Colon (tissue), 2 donors: Measurements from ENCODE around the gene ERRFI1.
"Not testable (repeated sequence)": the region's sequence is repeated elsewhere in the genome, so short reads cannot be mapped to it uniquely, and the experiment has no call there.

Experiments
- FAIRE-seq: peaks from 2 replicates; lab custom pipeline; 2012; peaks lifted over from hg19 to GRCh38; lab: Jason Lieb, UNC
- donor health status: control.
- donor health status: control.

ERRFI1 gene, protein sequence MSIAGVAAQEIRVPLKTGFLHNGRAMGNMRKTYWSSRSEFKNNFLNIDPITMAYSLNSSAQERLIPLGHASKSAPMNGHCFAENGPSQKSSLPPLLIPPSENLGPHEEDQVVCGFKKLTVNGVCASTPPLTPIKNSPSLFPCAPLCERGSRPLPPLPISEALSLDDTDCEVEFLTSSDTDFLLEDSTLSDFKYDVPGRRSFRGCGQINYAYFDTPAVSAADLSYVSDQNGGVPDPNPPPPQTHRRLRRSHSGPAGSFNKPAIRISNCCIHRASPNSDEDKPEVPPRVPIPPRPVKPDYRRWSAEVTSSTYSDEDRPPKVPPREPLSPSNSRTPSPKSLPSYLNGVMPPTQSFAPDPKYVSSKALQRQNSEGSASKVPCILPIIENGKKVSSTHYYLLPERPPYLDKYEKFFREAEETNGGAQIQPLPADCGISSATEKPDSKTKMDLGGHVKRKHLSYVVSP

DNA sequence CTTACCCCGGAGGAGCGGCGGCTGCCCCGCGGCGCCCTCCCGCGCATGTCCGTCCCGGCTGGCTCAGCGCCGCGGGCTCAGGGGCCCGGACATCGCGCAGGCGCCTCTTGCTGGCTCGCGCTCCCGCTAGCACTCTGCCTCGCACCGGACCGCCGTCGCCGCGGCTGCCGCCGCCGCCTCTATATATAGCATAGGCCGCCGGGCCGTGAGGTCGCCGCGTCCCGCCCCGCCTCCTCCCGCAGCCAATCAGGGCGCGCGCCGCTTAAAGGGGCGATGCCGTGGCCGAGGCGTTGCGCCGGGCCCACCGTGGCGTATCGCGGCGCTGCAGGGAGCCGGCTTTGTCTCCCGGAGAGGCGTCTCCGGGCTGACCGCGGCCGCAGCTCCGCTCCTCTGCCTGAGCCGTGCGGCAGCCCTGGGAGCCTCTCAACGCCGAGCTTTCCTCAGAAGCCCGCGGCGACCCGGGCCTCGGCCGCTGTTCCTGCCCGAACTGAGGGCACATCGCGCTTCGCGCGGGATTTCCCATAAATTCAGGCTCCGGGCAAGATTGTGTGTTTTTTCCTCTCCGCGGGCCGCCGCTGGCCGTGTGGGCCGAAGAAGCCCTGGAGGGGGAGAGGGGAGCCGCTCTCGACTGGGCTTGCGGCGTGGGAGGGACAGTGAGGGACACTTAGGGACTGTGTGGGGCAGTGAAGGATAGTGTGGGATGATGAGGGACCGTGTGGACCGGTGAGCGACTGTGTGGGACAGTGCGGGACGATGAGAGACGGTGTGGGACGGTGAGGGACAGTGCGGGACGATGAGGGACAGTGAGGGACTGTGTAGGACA lies at the start of gene ERRFI1:
ERRFI1 (minus strand) TSS at position 157 of the 823 bp plus-strand sequence. CDS start 10,690 bp downstream, outside the sequence.
- FAIRE-seq = no peak

DNA sequence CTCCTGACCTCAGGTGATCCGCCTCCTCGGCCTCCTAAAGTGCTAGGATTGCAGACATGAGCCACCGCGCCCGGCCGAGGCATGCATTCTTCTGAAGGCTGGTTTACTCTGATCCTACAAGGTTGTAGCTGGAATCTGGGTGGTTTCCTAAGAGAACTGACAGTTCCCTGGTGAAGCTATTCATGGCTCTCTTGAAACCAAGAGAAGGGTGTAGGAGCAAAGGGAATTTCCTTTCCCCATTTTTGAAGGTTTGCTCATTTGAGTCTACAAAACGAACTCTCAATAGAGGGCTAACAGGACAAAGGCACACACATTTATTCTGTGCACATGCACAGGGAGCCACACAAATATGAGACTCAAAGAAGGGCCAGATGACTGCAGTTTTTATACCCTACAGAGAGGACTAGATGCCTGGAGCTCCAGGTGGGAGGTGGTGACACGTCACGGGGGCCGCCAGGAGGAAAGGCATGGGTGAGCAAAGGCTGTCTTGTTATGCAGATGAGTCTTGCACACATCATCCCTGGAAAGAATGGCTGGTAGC lies 49.5 kb upstream of the ERRFI1 start:
- FAIRE-seq = no peak

DNA sequence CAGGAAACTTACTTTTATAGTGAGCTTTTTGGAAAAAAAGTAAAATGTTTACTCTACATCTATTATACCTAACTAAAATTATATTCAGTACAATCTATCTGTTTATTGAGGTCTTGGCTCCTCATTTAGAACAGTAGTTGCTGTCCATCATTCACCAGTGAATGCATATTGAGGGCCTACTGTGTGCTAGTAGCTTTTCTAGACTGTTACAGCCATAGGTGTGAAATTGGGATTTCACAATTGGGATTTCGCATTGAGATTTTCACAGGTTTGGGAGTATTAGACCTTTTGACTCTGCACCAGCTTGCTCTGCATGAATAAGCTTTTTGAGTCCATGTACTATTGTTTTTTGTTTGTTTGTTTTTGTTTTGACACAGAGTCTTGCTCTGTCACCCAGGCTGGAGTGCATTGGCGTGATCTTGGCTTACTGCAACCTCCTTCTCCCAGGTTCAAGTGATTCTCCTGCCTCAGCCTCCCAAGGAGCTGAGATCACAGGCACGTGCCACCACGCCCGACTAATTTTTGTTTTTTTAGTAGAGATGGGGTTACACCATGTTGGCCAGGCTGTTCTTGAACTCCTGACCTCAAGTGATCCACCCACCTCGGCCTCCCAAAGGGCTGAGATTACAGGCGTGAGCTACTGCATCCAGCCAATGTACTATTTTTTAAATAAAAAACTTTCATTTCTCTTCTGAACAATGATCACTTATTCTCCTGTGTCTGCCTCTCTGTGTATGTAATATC lies 47.2 kb upstream of the ERRFI1 start:
- FAIRE-seq = no peak

DNA sequence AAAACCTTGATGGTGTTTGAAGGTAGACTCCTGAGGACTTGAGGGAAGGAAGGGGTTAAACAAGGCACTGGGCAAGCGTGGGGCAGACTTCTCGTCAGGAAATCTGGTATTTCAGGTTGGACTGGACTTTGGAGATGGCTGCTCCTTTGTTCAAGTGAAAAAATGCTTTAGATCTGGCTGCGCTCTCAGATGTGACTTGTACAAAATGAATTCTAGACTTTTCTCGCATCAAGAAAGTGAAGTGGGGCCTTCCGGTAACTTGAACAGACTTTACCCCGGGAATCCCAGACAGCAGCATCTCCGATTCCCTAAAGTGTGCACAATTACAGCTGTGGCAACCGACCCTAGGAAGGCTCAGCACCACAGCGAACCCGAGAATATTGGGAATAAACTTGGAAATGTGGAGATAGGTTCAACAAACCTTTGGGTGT lies 44.3 kb upstream of the ERRFI1 start:
- FAIRE-seq = no peak

DNA sequence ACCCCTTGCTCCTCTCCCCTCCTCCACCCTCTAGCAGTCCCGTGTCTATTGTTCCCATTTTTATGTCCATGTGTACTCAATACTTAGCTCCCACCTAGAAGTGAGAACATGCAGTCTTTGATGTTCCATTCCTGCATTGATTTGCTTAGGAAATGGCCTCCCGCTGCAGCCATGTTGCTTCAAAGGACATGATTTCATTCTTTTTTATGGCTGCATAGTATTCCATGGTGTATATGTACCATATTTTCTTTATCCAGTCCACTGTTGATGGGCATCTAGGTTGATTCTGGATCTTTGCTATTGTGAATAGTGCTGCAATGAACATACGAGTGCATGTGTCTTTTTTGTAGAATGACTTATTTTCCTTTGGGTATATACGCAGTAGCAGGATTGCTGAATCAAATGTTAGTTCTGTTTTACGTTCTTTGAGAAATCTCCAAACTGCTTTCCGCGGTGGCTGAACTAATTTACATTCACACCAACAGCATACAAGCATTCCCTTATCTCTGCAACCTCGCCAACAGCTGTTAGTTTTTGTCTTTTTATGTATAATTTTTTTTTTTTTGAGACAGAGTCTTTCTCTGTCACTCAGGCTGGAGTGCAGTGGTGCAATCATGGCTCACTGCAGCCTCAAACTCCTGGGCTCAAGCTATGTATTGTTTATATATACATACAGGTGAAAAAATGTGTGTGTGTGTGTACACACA lies 43.7 kb upstream of the ERRFI1 start:
- FAIRE-seq = not testable (repeated sequence)

DNA sequence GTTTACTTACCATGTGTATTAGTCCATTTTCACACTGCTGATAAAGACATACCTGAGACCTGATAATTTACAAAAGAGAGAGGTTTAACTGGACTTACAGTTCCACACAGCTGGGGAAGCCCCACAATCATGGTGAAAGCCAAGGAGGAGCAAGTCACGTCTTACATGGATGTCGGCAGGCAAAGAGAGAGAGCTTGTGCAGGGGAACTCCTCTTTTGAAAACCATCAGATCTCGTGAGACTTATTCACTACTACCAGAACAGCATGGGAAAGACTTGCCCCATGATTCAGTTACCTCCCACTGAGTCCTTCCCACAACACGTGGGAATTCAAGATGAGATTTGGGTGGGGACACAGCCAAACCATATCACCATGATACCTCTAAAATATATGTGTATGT lies 39.3 kb upstream of the ERRFI1 start:
- FAIRE-seq = no peak

DNA sequence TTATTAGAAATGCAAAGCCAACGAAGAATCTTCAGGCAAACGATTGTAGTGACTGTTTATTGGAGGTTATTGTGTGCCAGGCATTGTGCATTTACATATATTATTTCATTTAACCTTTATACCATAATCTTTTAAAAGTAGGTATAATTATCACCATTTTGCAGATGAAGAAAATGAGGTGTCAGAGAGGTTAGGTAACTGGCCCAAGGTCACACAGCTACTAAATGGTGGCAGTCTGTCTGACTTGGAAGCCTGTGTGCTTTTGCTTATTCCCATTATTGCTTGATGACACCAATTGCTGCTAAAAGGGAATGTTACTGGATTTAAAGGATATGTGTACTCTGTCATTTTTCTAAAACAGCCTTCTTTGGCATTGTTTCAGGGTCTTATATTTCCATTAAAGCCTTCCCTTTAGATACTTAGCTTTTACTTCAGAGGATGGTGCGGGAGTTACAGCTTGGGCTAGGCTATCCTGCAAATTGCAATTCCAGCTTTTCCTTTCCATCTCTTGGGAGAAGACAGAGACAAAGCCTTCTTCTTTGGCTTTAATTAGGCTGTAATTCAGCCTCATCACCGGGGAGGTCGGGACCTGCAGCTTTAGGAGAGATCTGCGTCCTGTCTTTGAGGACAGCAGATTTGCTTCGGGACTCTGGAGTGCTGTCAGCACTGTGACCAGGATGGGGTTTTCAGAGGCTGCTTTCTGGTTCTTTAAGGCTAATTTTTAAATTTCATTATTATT lies 37.4 kb upstream of the ERRFI1 start:
- FAIRE-seq = no peak

DNA sequence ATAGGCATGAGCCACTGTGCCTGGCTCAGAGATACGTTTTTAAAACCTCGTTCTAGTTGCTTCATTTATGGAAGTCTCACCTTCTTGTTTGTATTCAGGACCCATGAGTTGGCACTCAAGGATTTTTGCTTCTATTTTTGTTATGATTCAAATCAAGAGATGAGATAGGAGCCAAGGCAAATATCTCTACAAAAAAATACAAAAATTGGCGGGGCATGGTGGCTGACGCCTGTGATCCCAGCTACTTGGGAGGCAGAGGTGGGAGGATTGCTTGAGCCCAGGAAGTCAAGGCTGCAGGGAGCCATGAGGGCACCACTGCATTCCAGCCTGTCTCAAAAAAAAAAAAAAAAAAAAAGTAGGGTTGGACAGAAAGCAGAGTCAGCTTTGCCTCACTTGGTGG lies 36.8 kb upstream of the ERRFI1 start:
- FAIRE-seq = no peak

DNA sequence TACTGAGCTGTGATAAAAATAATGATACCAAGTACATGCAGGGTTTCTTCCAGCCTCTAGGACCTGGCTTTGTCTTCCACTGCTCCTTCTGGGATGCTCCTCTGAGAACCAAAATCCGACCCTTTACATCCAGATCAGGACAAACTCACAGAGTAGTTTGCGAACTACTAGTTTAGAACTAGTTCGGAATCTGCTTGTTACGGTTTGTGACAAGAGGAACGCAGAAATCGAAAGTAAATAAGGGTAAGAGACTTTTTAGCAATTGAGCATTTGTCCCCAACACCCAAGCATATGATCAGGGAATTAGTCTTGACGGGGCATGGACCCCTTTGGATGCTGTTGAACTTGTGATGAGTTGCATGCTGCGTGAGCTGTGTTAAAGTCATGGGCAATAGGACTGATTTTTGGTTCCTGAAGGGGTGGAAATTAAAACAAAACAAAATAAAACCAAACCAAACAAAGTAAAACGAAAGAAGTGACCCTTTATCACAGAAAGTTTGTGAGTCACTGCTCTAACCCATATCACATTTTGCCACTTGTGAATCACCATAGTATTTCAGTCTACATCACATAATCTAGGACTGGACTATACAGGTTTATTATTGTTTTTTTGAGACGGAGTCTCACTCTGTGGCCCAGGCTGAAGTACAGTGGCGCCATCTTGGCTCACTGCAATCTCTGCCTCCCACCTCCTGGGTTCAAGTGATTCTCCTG lies 35.7 kb upstream of the ERRFI1 start:
- FAIRE-seq = no peak

DNA sequence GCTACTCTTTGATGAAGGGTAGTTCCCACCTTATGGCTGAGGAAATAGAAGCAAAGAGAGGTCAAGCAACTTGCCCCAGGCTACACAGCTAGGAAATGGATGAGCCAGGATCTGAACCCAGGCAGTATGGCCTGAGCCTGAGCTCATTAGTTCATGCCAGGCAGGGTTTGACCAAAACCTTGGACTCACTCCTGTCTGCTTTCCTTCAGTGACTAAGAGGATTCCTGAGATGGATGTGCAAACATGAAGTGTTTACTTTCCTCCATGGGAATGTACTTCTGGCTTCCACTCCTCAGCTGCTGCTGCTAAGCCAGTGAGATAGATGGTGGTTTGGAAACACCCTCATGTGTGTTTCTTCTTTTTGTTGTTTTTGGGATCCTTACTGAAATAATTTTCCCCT lies 35.1 kb upstream of the ERRFI1 start:
- FAIRE-seq = no peak

DNA sequence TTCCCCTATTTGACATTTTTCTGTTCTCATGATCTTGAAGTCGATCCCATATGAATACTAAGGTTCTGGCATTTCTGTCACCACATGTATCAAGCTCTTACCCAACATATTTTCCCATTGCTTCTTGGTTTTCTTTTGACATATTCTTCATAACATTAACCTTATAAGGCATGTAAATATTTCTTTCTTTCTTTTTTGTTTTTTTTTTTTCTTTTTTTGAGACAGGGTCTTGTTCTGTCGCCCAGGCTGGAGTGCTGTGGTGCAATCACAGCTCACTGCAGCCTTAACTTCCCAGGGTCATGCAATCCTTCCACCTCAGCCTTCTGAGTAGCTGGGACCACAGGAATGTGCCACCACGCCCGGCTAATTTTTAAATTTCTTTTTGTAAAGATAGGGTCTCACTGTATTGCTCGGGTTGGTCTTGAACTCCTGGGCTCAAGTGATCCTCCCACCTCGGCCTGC lies 33.1 kb upstream of the ERRFI1 start:
- FAIRE-seq = no peak

DNA sequence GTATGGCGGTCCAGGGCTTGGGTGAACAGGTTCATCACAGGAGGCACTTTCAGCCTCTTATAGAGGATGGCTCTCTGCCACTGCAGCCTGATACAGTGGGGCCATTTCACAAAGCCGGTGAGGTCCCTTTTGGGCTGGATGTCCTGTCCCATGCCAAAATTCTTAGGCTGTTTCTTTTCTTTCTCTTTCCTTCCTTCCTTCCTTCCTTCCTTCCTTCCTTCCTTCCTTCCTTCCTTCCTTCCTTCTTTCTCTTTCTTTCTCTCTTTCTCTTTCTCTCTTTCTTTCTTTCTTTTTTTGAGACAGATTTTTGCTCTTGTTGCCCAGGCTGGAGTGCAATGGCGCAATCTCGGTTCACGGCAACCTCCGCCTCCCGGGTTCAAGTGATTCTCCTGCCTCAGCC lies 31.7 kb upstream of the ERRFI1 start:
- FAIRE-seq = not testable (repeated sequence)

DNA sequence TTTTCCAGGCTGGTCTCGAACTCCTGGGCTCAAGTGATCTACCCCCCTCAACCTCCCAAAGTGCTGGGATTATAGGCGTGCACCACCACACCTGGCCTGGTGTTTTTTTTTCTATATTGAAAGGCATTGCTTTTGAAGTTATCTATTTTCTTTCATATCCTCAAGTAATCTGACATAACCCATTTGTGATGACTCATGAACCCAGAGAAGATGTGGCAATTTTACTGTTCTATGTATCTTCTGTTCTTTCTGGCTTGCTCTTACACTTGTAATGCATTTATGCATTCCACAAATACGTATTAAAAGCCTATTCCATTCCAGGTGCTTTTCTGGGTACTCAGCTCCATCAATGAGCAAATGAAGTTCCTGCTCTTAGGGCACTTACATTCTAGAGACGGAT lies 29.9 kb upstream of the ERRFI1 start:
- FAIRE-seq = no peak

DNA sequence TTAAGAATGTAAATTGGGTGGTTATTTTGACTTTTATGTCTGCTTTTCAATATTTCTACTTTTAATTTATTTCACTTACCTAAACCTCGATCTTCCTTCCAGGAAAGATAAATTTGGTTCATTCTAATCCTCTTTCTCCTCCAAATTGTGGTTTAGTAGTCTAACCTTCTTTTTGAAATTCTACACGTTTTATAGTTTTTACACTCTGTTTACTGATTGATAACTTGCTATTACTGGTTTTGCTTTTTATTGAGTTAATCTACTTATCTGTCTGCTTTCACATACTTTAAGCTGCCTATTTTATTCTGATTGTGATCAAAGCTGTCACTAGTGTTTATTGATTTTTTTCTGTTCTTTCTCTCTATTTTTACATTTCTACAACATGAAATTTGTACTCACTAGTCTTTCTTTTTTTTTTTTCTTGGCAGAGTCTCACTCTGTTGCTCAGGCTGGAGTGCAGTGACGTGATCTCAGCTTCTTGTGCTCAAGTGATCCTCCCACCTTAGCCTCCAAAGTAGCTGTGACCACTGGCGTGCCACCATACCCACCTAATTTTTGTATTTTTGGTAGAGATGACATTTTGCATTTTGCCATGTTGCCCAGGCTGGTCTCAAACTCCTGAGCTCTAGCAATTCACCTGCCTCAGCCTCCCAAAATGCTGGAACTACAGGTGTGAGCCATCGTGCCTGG lies 27.9 kb upstream of the ERRFI1 start:
- no peak for FAIRE-seq

DNA sequence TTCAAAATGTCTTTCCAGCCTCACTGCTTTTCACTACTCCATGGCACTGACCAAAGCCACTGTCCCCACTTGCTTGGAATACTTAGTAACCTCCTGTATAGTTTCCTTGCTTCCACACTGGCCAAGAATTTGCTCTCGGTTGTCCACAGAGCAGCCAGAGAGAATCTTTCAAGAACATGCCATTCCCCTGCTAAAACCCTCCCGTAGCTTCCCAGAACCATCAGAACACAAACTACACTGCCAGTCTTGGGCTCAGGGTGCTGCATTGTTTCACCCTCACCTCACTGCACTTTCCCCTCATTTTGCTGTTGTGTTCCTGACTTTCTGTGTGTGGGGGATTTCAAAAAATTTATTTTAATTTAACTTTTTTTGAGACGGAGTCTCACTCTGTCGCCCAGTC lies 25.5 kb upstream of the ERRFI1 start:
- FAIRE-seq = no peak

DNA sequence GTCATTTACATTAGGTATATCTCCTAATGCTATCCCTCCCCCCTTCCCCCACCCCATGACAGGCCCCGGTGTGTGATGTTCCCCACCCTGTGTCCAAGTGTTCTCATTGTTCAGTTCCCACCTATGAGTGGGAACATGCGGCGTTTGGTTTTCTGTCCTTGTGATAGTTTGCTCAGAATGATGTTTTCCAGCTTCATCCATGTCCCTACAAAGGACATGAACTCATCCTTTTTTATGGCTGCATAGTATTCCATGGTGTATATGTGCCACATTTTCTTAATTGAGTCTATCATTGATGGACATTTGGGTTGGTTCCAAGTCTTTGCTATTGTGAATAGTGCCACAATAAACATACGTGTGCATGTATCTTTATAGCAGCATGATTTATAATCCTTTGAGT lies 23.1 kb upstream of the ERRFI1 start:
- not testable (repeated sequence) for FAIRE-seq

DNA sequence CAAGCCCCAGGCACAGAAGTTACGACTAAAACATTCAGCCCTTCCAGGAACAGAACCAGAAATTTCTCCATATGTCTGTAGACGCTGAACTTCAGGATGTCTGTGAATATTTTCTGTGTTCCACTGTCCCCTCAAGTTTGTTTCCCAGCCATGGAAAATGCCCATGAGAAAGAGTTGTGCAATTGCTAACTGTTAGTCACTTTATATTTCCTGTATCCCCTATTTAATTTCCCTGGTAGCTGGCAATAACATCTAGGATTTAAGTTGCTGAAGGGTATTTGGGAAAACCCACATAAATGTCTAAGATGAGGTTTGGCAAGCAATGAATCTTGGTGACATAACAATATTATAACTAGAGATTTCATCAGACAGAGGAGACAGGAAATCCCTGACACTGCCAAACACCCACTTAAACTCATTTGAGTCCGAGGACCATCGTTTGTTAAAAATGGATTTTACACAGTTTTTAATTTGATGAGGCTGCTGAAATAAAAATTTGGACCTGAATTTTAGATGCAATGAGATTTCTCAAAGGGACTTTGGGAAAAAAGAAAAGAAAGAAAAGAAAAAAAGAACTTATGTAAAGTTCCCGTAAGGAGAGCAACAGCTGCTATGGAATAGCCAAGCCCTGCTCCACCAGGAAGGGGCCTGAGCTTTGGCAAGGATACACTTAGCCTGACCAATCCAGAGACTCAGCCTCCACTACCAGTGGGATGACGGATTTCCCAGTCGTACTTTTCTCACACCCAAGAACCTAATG lies 21.8 kb upstream of the ERRFI1 start:
- FAIRE-seq = no peak

DNA sequence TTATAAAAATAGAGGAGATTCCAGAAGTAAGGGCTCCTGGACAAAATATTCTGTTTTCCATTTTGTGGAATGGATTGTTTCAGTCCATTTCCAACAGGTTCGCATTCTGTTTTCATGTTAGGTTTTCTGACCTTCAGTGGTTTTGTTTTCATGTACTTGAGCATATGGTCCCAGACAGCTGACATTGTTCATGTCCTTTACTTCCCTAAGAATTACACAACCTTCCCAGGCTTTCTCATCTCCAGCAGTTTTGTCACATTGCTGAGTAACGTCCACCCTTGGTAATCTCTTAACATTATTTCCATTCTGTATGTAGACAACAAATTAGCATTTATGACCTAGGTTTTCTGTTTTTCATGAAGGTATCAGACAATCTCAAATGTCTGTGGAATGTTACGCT lies 21.0 kb upstream of the ERRFI1 start:
- FAIRE-seq = no peak

DNA sequence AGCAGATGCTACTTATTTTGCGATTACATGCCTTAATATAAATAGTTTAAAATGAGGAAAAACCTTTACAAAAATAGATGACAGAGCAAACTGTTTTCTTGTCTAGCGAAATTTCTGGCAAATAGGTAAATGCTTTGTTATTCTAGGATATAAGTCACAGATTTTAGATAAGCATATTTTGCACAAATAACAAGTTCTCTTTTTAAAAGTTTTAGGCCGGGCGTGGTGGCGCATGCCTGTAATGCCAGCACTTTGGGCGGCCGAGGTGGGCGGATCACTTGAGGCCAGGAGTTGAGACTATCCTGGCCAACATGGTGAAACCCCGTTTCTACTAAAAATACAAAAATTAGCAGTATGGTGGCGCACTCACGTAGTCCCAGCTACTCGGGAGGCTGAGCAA lies 20.3 kb upstream of the ERRFI1 start:
- FAIRE-seq = no peak
